ENCODE measurements around the gene NCBP3.

The NCBP3 gene

GRCh38 chr17:3773966-3774365, 72.1 kb downstream of the NCBP3 start (continued):
- TF ChIP-seq ZSCAN18 (tag by site-specific recombination; IDR thresholded peaks at IDR 0.05) = no peak
- no peak for TF ChIP-seq ZNF510 (tag by site-specific recombination; IDR thresholded peaks at IDR 0.05; ENCODE audit: insufficient replicate concordance)
- no peak for TF ChIP-seq SP3 (tag by site-specific recombination; IDR thresholded peaks at IDR 0.05)
- TF ChIP-seq HIC1 (tag by site-specific recombination; IDR thresholded peaks at IDR 0.05) = no peak
- no peak for TF ChIP-seq HOXD13 (CRISPR knock-in tag; IDR thresholded peaks at IDR 0.05; ENCODE audit: borderline replicate concordance)
- no peak for TF ChIP-seq ZNF10 (tag by site-specific recombination; IDR thresholded peaks at IDR 0.05)
- no peak for TF ChIP-seq ZNF121 (tag by site-specific recombination; IDR thresholded peaks at IDR 0.05)
- TF ChIP-seq PRDM6 (tag by site-specific recombination; IDR thresholded peaks at IDR 0.05) = no peak
- TF ChIP-seq ZNF19 (tag by site-specific recombination; IDR thresholded peaks at IDR 0.05; ENCODE audit: low read depth) = no peak
- TF ChIP-seq ZNF530 (tag by site-specific recombination; IDR thresholded peaks at IDR 0.05; ENCODE audit: low read depth) = no peak
- TF ChIP-seq PATZ1 (tag by site-specific recombination; IDR thresholded peaks at IDR 0.05) = no peak

- TF ChIP-seq ZNF138 (tag by site-specific recombination; IDR thresholded peaks at IDR 0.05; ENCODE audit: borderline replicate concordance) (no peak), ZFP37 (tag by site-specific recombination; IDR thresholded peaks at IDR 0.05) (no peak), ZNF404 (tag by site-specific recombination; IDR thresholded peaks at IDR 0.05) (no peak), ZNF449 (tag by site-specific recombination; IDR thresholded peaks at IDR 0.05) (no peak), SALL2 (tag by site-specific recombination; IDR thresholded peaks at IDR 0.05; ENCODE audit: borderline replicate concordance) (no peak), ZNF701 (tag by site-specific recombination; IDR thresholded peaks at IDR 0.05) (no peak), ZIC2 (tag by site-specific recombination; IDR thresholded peaks at IDR 0.05) (no peak), SCRT1 (tag by site-specific recombination; IDR thresholded peaks at IDR 0.05; ENCODE audit: borderline replicate concordance) (no peak), ZNF610 (tag by site-specific recombination; IDR thresholded peaks at IDR 0.05; ENCODE audit: borderline replicate concordance) (no peak), ZNF239 (tag by site-specific recombination; IDR thresholded peaks at IDR 0.05) (no peak), ZBTB7A (tag by site-specific recombination; IDR thresholded peaks at IDR 0.05; ENCODE audit: low read depth) (no peak), ZNF23 (tag by site-specific recombination; IDR thresholded peaks at IDR 0.05; ENCODE audit: borderline replicate concordance) (no peak), ZNF785 (tag by site-specific recombination; IDR thresholded peaks at IDR 0.05) (no peak), TCF7L2 (IDR thresholded peaks at IDR 0.05; ENCODE audit: borderline replicate concordance, low read depth, low read length) (no peak), ZNF501 (tag by site-specific recombination; IDR thresholded peaks at IDR 0.05) (no peak), ZNF10 (tag by site-specific recombination; IDR thresholded peaks at IDR 0.05) (no peak), ZNF513 (tag by site-specific recombination; IDR thresholded peaks at IDR 0.05) (no peak)
- H3K4me3 ChIP-seq (ENCODE audit: low read depth, low read length) = no peak overlapping the region
- H3K4me1 ChIP-seq (ENCODE audit: control insufficient read depth, insufficient read depth, low read length) = no peaks in the 10 kb centered on the region
- ChIA-PET POLR2A (interaction anchor here (0.7 kb wide), 1 partner anchor 655 kb away, joined by 3 read pairs; no protein-coding TSS in a partner anchor), CTCF (interaction anchor here (0.5 to 2.8 kb wide), 4 partner anchors 13 to 140 kb away, joined by 3 to 15 read pairs (median 4); no protein-coding TSS in a partner anchor)
- no peaks in the 10 kb centered on the region for H3K36me3 ChIP-seq (ENCODE audit: control insufficient read depth in 2 of 2, insufficient read depth in 1 of 2, low read length in 2 of 2)
- no peak overlapping the region for H3K27ac ChIP-seq (ENCODE audit: extremely low read depth, low read depth, low read length)
- no peaks in the 10 kb centered on the region for H3K9me3 ChIP-seq (ENCODE audit: control insufficient read depth, insufficient read depth, low read depth, low read length)
Observed at GRCh38 chr17:3773511-3773910, 72.5 kb downstream of the NCBP3 start.

All from HEK293 (cell line).